DMS153 treated with DMSO at 0.1 percent for 48 hours (cell line): Measurements from ENCODE around the gene C21orf58.
"Not testable (repeated sequence)": the region's sequence is repeated elsewhere in the genome, so short reads cannot be mapped to it uniquely, and the experiment has no call there.

ENCODE experiments used
- DNase-seq: peaks from one replicate; lab custom pipeline; 2025; ENCODE audit not compliant: unreplicated experiment; lab: John Stamatoyannopoulos, UW

Gene C21orf58

GRCh38 chr21:46325073-46325912, 1.6 kb upstream of the C21orf58 start:
- DNase-seq: no peak

DNA sequence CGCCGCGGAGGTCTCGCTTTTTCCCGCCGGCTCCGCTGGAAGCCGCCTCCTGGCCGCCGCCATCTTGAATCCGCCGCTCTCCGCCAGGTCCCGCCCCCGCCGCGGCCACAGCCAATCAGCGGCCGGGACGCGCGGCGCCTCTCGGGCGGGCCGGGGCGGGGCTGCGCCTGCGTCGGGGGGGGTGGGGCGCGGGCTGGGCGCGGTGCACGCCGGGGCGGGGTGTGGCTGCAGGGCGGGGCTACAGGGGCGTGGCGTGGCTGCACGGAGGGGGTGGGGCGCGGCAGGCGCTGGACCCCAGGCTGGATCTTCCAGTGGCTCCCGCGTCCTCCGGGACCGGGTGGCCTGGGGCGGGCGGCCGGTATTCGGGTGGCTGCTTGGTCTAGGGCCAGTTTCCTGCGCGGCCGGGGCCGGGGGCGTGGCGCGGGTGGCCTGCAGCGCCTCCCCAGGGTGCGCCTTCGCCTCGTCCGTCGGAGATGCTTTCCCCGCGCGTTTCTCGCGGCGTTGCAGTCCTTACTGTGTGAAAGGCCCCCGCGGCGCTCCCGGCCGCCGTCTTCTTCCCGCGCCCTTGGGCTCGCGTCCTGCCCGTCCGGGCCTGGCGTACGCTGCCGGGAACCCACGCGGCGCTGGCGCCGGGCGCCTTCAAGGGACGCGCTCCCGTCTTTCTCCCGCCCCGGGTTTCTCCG, 861 bp upstream of the C21orf58 start:
- DNase-seq: peak; percentile 65

DNA sequence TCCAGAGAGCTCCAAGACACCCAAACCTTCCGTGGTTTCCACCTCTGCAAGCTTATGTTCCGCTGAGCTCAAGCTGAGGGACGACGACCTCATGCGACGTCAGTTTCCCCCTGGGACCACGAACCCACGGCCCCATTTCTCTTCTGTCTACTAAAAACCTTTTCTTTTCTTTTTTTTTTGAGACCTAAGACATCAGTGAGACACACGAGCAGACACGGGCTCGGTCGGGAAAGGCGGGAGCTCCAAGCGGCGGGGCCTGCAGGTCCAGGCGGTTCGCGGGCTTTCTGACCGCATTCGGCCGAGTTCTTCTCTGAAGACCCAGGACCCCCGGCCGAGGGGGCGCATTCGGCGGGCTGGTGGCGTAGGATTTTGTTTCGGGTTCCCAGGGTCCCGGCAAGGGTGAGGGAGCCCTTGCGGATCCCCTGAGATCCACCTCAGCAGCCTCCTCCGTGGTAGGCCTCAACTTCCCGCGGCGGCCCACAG, 402 bp downstream of the C21orf58 start:
- DNase-seq: no peak

GRCh38 chr21:46322351-46323226, 1.1 kb downstream of the C21orf58 start:
- DNase-seq: no peak

DNA sequence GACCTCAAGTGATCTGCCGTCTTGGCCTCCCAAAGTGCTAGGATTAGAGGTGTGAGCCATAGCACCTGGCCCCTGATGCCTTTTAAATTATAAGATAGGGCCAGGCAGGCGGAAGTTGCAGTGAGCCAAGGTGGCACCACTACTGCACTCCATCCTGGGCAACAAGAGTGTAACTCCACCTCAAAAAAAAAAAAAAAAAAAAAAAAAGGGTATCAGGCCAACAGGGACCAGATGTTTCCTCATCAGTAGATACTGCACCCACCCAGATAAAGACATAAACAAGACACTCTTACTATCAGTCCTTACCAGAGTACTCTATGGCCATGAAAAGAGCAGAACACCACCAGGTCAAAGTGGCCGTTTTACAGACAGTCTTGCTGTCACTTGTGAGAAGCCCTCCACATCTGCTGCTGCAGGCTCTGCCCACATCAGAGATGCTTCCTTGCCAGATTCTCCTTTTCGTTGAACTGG, 3.3 kb downstream of the C21orf58 start:
- DNase-seq: no peak

DNA sequence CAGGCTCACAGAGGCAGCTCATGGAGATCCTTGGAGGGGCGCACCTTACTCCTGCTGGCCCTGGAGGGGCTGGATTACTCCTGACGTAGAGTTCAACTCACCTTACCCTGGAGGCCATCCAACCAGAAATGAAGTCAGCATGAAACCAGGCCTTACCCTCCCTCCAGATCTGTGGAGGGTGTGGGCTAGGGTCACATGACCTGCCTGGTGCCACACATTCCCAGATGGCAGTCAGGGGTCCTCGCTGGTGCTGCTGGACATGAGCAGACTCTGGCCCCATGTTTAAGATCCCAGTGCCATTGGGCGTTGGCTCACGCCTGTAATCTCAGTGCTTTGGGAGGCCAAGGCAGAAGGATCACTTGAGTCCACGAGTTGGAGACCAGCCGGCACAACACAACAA, 4.5 kb downstream of the C21orf58 start:
- DNase-seq: no peak

DNA sequence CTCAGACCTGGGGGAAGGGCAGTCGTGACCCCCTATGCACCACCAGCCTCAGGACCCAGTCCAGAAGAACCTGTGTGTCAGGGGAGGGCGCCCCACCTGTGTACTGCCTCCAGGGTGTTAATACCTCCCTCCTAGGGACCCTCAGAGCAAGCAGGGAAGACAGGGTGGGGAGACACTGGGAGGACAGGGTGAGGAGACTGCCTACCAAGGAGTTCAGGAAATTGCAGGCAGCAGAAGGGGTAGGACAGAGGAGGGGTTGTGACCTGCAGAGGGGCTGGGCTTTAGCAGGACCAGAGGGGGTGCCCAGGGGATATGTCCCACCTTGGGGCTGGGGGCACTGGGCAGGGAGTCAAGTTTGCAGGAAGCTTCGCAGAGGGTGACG, 5.2 kb downstream of the C21orf58 start:
- DNase-seq: no peak

- DNase-seq: peak; percentile 34
Measured at GRCh38 chr21:46317710-46318463, 5.8 kb downstream of the C21orf58 start.

- no peak for DNase-seq
Measured at GRCh38 chr21:46316708-46317324, 6.9 kb downstream of the C21orf58 start.

DNA sequence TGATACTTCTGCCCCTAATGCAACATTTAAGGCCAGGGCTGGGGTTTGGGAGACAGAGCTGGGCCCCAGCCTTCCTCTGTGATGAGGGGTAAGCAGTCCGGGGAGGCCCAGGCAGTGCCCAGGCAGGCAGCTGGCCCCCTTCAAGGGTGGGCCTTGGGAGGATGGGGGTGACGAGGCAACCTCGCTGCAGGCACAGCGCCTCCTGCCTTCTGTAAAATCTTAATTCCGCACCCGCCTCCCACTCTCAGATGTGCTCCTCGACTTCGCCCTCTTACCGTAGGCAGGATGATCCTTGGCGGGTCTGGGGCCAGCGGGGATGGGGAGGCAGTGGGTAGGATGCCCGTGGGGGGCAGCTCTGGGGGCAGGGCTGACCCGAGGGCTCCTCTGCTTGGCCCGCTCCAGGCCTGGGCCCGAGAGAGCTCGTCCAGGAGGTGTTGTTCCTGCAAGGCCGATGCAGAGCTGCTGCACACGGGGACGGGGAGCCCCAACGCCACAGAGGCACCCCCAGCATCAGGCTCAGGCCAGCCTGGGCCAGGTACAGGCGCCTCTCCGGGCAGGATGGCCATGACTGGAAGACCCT, 9.1 kb downstream of the C21orf58 start:
- DNase-seq: no peak

GRCh38 chr21:46312949-46313348, 10.7 kb downstream of the C21orf58 start:
- no peak for DNase-seq

- no peak for DNase-seq
Measured at GRCh38 chr21:46311568-46311967, 12.1 kb downstream of the C21orf58 start.

DNA sequence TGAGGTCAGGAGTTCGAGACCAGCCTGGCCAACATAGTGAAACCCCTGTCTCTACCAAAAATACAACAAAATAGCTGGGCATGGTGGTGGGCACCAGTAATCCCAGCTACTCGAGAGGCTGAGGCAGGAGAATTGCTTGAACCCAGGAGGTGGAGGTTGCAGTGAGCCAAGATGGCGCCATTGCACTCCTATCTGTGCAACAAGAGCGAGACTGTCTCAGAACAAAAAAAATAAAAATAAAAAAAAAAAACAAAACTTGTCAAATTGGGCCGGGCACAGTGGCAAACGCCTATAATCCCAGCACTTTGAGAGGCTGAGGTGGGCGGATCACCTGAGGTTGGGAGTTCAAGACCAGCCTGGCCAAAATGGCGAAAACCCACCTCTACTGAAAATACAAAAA, 13.4 kb downstream of the C21orf58 start:
- DNase-seq: not testable (repeated sequence)

DNA sequence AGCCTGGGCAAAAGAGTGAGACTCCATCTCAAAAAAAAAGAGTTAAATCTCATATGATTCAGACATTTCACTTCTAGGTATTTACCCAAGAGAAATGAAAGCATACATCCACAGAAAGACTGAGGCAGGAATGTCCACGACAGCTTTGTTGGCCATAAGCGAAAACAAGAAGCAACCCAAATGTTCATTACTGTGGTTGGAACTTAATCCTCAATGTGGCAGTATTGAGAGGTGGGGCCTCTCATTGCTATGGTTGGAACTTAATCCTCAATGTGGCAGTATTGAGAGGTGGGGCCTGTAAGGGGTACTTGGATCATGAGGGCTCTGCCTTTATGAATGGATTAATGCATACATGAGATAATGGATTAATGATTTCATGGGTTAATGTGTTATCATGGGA, 15.2 kb downstream of the C21orf58 start:
- no peak for DNase-seq

DNA sequence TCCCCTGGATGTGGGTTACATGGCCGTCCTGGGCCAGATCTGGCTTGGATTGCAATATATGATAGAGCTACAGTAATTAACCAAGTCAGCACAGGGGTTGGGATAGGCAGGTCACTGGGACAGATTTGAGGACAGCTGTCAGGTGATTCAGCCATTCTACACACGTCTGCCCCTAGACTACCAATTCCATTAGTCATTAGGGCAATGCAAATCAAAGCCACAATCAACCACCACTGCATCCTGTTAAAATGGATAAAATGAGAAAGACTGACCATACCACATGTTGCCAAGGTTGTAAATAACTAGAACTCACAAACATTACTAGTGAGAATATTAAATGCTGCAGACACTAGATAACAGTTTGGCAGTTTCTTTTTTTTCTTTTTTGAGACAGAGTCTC, 16.0 kb downstream of the C21orf58 start:
- DNase-seq: no peak

GRCh38 chr21:46304955-46305354, 18.7 kb downstream of the C21orf58 start:
- no peak for DNase-seq

GRCh38 chr21:46304437-46304836, 19.2 kb downstream of the C21orf58 start:
- DNase-seq: no peak

DNA sequence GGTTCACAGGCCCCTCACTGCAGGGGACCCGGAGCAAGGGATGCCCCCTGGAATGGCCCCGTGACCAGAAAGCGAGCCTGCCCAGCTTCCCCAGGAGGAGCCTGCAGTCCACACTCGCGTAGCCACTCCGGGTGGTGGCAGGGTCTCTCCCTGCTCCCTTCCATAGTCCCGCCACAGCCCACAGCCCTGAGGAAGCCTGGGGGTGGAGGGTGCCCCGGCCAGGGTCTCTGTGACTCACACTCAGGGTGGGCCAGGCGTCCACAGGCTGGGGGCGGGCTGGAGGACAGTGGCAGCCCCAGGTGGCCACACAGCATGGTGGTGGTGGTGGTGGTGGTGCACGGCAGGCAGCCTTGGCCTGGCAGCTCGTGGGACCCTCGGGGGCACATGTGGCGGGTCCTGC, 21.9 kb downstream of the C21orf58 start:
- no peak for DNase-seq

- DNase-seq: no peak
Measured at GRCh38 chr21:46299167-46299566, 24.5 kb downstream of the C21orf58 start.
